Measurements from ENCODE around the gene IRAK3. TPM values are rescaled to one million over a fixed set of nuclear protein-coding genes. Genes with fewer than 3 reads are reported as not detected.
A peak's percentile ranks its signal among the peaks of the same experiment; 100 is the strongest.
"Not testable (repeated sequence)": the region's sequence is repeated elsewhere in the genome, so short reads cannot be mapped to it uniquely, and the experiment has no call there.

IRAK3 gene
- total and polyA plus RNA-seq, 7 donors, result 1.4 to 17.1 (median 9.4) TPM

GRCh38 chr12:66301944-66302826 is 113.2 kb downstream of the IRAK3 start, which contains the start of gene HELB:
Gene HELB (plus strand): TSS chr12:66302493. CDS start chr12:66302604, 111 bp downstream.
- intact Hi-C loops (cut with DNase I), result loop anchor here (1.0 to 5.0 kb wide), 2 partner anchors 133 to 1135 kb away; partner anchors contain the start of genes LEMD3 and TMBIM4
- Histone ChIP-seq H3K27ac (peak within 1 kb of the TSS; percentile 81 to 82 (median 82)), H3K9me3 (no peaks in the 10 kb centered on the region), H3K36me3 (peaks cover 0 to 7% (median 0%) of the 10 kb centered on the region in 4 donors), H3K4me3 (peak within 1 kb of the TSS; percentile 51 to 75 (median 62)), H3K27me3 (no peaks in the 10 kb centered on the region), H3K4me1 (peaks cover 0 to 19% (median 10%) of the 10 kb centered on the region in 4 donors)
- WGBS, 2 donors, result 1% methylated on average over 45 of the region's 45 CpGs
- peak; percentile 99 for DNase-seq
- TF ChIP-seq POLR2A (IDR thresholded peaks at IDR 0.05) (peak in 1 of 2 donors; percentile 45), EP300 (IDR thresholded peaks at IDR 0.05) (peak in 1 of 4 donors; percentile 12), POLR2AphosphoS5 (IDR thresholded peaks at IDR 0.05) (peak; percentile 24 to 89 (median 64))
- TF ChIP-seq, protein P1, sequence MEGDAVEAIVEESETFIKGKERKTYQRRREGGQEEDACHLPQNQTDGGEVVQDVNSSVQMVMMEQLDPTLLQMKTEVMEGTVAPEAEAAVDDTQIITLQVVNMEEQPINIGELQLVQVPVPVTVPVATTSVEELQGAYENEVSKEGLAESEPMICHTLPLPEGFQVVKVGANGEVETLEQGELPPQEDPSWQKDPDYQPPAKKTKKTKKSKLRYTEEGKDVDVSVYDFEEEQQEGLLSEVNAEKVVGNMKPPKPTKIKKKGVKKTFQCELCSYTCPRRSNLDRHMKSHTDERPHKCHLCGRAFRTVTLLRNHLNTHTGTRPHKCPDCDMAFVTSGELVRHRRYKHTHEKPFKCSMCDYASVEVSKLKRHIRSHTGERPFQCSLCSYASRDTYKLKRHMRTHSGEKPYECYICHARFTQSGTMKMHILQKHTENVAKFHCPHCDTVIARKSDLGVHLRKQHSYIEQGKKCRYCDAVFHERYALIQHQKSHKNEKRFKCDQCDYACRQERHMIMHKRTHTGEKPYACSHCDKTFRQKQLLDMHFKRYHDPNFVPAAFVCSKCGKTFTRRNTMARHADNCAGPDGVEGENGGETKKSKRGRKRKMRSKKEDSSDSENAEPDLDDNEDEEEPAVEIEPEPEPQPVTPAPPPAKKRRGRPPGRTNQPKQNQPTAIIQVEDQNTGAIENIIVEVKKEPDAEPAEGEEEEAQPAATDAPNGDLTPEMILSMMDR (IDR thresholded peaks at IDR 0.05), result no peak

DNA sequence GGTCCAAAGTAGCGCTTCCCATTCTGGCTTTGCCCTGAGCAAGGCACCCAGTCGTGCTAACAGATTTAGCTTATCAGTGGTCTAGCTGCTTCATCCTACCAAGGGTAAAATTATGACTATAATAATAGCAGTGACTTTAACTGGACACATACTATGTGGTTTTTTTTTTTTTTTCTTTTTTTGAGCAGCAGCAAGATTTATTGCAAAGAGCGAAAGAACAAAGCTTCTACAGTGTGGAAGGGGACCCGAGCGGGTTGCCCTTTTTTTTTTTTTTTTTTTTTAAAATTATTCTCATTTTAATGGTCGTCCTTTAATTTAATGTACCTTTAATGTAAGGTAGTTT is 113.8 kb downstream of the IRAK3 start:
- Histone ChIP-seq H3K4me3 (peak overlapping the region; percentile 51 to 75 (median 62)), H3K4me1 (peaks cover 0 to 19% (median 10%) of the 10 kb centered on the region in 4 donors), H3K27me3 (no peaks in the 10 kb centered on the region), H3K36me3 (peaks cover 0 to 7% (median 0%) of the 10 kb centered on the region in 4 donors), H3K27ac (peak overlapping the region; percentile 81 to 82 (median 82)), H3K9me3 (no peaks in the 10 kb centered on the region)
- intact Hi-C loops (cut with DNase I), result loop anchor here (1.0 to 5.0 kb wide), 2 partner anchors 133 to 1135 kb away; partner anchors contain the start of genes LEMD3 and TMBIM4
- 1 to 8% methylated on average over 6 of the region's 6 CpGs for WGBS, 2 donors
- no peak for DNase-seq
- TF ChIP-seq POLR2A (IDR thresholded peaks at IDR 0.05) (no peak), POLR2AphosphoS5 (IDR thresholded peaks at IDR 0.05) (no peak), EP300 (IDR thresholded peaks at IDR 0.05) (no peak)
- TF ChIP-seq, protein P1 (IDR thresholded peaks at IDR 0.05), result no peak

GRCh38 chr12:66303316-66303804 is 114.3 kb downstream of the IRAK3 start:
- peak overlapping the region in 2 of 4 donors; percentile 65 to 75 for H3K4me3 ChIP-seq
- not testable (repeated sequence) for DNase-seq, H3K27me3 ChIP-seq, H3K36me3 ChIP-seq, H3K9me3 ChIP-seq
- 11 to 52% methylated on average over 14 of the region's 14 CpGs for WGBS, 2 donors
- peak overlapping the region in 3 of 4 donors; percentile 19 to 82 (median 30) for H3K27ac ChIP-seq
- H3K4me1 ChIP-seq, result peaks cover 0 to 19% (median 10%) of the 10 kb centered on the region in 4 donors
- intact Hi-C loops (cut with DNase I), result loop anchor here (5.0 kb wide), 1 partner anchor 1136 kb away; the partner anchor contains the start of gene LEMD3

Other genes with a start within 250 kb of the IRAK3 start
- gene LLPH, start 58.5 kb upstream of the IRAK3 start, total RNA-seq, result 10 to 100 TPM in 1 of 4 donors, 1 to 10 TPM in 3; 5.0 to 10.3 (median 6.7) TPM
- gene LLPH, start 58.5 kb upstream of the IRAK3 start, polyA plus RNA-seq, result 10 to 100 TPM; 27.2 to 30.6 (median 27.5) TPM
- 100 to 1,000 TPM; 142 to 200 (median 160) TPM for gene TMBIM4, start 19.2 kb upstream of the IRAK3 start, total RNA-seq
- 100 to 1,000 TPM in 1 of 3 donors, 10 to 100 TPM in 2; 77.2 to 169 (median 78.7) TPM for gene TMBIM4, start 19.2 kb upstream of the IRAK3 start, polyA plus RNA-seq
- 1 to 10 TPM; 3.2 to 8.6 (median 4.4) TPM for gene HELB, start 113.3 kb downstream of the IRAK3 start, total RNA-seq
- gene HELB, start 113.3 kb downstream of the IRAK3 start, polyA plus RNA-seq, result 1 to 10 TPM in 1 of 3 donors, under 1 TPM in 2; under 0.01 to 3.0 (median 0.23) TPM